ENCODE data around the gene HSDL2.

Gene HSDL2

DNA sequence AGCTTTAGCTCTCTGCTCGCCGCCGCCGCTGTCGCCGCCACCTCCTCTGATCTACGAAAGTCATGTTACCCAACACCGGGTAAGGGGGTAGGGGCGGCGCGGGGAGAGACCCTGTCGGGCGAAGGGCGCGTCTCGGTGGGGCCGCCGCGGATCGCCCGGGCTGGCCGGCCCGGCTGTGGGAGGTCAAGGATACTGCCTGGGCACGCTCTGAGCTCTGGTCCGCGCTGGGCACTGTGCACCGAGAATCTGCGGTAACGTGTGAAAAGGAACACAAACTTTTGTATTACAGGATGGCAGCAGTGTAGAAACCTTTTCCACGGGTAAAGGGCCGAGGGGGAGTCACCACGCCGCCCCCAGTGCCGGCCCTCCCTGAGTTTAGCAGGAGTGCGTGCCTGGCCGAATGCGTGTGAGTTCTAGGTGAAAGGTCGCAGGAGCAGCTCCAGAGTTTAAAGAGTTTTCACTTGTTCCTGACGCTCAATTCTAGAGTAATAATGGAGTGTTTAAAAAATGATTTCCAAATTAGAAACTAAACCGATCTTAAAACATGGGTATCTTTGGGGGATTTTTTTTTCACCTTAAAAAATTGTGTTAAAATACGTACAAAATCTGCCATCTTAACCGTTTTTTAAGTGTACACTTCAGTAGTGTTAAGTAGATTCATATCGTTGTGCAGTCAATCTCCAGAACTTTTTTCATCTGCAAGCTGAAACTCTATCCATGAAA lies at the start of gene HSDL2:
Gene HSDL2, plus strand, starts transcription at position 7 of the 723 bp plus-strand sequence. Its CDS starts 56 bp downstream, at position 63.
- peak; percentile 54 to 57 for DNase-seq (ENCODE audit: low read depth in 2 of 2)
- TF ChIP-seq, protein P1, sequence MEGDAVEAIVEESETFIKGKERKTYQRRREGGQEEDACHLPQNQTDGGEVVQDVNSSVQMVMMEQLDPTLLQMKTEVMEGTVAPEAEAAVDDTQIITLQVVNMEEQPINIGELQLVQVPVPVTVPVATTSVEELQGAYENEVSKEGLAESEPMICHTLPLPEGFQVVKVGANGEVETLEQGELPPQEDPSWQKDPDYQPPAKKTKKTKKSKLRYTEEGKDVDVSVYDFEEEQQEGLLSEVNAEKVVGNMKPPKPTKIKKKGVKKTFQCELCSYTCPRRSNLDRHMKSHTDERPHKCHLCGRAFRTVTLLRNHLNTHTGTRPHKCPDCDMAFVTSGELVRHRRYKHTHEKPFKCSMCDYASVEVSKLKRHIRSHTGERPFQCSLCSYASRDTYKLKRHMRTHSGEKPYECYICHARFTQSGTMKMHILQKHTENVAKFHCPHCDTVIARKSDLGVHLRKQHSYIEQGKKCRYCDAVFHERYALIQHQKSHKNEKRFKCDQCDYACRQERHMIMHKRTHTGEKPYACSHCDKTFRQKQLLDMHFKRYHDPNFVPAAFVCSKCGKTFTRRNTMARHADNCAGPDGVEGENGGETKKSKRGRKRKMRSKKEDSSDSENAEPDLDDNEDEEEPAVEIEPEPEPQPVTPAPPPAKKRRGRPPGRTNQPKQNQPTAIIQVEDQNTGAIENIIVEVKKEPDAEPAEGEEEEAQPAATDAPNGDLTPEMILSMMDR (IDR thresholded peaks at IDR 0.05; ENCODE audit: low read depth, low read length), result no peak
- H3K4me3 ChIP-seq (replicated peaks in 1 of 2; ENCODE audit: low read depth in 2 of 2, low read length in 2 of 2), result peak within 1 kb of the TSS; percentile 75 to 86

DNA sequence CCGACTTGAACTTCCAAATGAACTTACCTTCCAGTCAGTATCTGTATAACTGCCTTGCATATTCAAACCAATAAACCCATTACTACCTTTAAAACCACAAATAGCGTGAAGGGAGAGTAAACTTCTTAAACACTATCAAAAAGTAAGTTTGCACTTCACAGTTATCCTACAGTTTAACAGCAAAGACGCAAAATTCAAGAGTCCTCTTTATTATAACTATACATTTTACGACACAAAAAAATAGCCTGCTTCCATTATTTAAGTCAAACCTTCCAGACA lies 48.3 kb upstream of the HSDL2 start:
- H3K4me3 ChIP-seq (replicated peaks in 1 of 2; ENCODE audit: low read depth in 2 of 2, low read length in 2 of 2), result peak overlapping the region; percentile 12 to 90
- TF ChIP-seq, protein P1 (IDR thresholded peaks at IDR 0.05; ENCODE audit: low read depth, low read length), result no peak
- DNase-seq (ENCODE audit: low read depth in 2 of 2), result no peak

DNA sequence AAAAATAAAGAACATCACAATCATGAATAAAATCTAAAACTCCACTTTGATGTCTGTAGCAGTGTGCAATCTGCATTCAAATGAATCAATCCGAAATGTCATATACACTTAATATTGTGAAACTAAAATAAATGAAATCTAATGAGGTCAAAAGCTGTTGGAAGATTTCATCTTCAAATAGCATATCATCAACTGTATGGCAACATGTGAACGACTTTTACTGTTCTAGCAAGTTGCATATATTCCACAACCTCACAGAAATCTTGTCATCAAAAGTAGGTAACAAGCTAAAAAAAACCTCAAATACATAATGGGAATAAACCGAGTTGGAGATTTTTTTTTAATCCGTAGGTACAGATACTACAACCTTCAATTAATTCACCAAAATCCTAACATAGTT lies 47.7 kb upstream of the HSDL2 start:
- peak overlapping the region; percentile 81 to 90 for H3K4me3 ChIP-seq (replicated peaks in 1 of 2; ENCODE audit: low read depth in 2 of 2, low read length in 2 of 2)
- DNase-seq (ENCODE audit: low read depth in 2 of 2), result peak in 1 of 2 donors; percentile 34
- TF ChIP-seq, protein P1 (IDR thresholded peaks at IDR 0.05; ENCODE audit: low read depth, low read length), result no peak

DNA sequence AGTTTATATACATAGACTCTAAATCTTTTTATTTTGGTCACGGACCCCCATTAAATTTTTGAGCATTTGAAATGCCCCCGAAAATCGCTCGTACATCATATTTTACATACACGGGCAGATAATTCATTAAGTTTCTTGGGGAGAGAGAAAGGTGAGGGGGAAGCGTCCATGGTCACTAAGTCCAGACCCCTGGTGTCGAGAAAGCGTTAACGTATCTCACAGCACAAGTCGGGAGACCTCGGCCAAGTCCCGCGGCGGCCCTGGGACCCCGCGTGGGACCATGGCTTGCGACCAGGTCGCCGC lies 47.3 kb upstream of the HSDL2 start:
- no peak for DNase-seq (ENCODE audit: low read depth in 2 of 2)
- peak overlapping the region; percentile 81 to 90 for H3K4me3 ChIP-seq (replicated peaks in 1 of 2; ENCODE audit: low read depth in 2 of 2, low read length in 2 of 2)
- TF ChIP-seq, protein P1 (IDR thresholded peaks at IDR 0.05; ENCODE audit: low read depth, low read length), result no peak

DNA sequence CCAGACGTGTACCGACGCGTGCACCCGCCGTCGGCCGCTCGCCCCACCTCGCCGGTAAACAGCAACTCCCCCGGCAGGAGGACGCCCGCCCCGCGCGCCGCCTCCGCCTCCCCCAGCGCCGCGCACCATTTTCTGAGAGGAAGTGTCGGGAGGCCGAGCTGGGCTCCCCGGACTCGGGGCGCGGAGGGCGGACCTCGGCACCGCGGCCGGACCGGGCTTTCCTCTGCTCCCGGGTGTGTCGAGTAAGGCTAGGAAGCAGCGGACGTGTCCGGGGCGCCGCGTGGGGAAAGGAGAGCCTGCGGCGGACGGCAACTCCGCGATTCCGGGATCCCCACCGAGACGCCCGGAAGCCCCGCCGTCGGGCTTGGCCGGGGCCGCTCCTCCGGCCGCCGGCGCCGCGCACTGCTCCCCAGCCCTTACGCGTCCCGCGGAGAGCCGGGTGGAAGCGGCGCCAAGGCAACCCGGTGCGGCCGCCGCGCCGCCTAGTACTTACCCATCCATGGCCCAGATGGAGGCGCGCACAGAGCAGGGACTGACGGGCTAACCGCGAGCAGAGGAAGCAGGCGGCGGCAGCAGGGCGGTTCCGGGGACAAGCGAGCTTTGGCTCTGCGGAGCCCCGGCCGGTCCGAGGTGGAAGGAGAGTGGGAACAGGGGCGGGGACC lies 46.8 kb upstream of the HSDL2 start, which contains the start of gene PTBP3:
Gene PTBP3, minus strand, starts transcription at position 643 of the 662 bp plus-strand sequence. CDS start 35,754 bp downstream, outside the sequence.
- DNase-seq (ENCODE audit: low read depth in 2 of 2), result peak; percentile 72 to 82
- H3K4me3 ChIP-seq (replicated peaks in 1 of 2; ENCODE audit: low read depth in 2 of 2, low read length in 2 of 2), result peak within 1 kb of the TSS; percentile 81 to 90
- TF ChIP-seq, protein P1 (IDR thresholded peaks at IDR 0.05; ENCODE audit: low read depth, low read length), result no peak

DNA sequence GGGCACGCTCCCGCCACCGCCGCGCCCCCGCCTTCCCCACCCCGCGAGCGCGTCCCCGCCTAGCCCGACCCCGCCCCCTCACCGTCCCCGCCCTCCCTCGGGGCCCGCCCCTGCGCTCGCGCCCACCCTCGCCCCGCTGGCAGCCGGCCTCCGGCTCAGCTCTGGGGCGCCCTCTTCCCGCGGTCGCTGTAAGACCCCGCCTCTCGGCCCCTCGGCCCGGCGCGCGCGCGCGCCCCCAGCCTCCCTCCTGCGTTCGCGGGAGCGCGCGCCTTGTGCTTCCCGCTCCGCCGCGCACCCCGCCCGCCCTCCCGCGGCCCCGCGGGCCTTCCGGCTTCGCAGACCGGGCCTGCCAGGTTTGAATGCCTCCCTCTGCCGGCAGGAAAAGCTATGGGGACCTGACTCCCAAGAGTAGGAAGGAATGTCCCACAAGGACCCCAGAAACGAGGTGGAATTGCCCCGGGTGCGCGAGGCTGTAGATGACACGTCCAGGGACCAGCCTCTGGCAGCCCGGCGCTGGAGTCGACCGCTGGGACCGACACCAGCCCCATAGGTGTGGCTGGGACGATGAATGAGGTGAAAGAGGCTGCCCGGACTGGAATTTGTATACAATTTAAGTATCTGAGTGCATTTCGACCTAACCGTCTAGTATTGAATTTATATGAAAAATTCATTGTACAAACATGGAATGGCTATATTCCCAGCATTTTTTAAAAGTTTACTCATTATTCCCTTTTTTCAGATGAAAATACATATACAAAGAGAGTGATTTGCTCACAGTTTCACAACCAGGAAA lies 46.1 kb upstream of the HSDL2 start:
- DNase-seq (ENCODE audit: low read depth in 2 of 2), result peak; percentile 95 to 98
- TF ChIP-seq, protein P1 (IDR thresholded peaks at IDR 0.05; ENCODE audit: low read depth, low read length), result peak; percentile 62
- H3K4me3 ChIP-seq (replicated peaks in 1 of 2; ENCODE audit: low read depth in 2 of 2, low read length in 2 of 2), result peak overlapping the region; percentile 81 to 90
